Epithelial cell of esophagus (primary cell): ENCODE measurements around the gene SUPT6H.

Experiments used
- DNase-seq: peaks from one replicate; pipeline ENCODE4 v3.0.0; 2010; ENCODE audit warnings: low read depth
- H3K4me3 ChIP-seq: 2 replicates; pipeline ENCODE4 v1.5.1; 2011; ENCODE audit warnings: mild to moderate bottlenecking, low read length, control low read depth
- CTCF ChIP-seq: IDR thresholded peaks from 2 replicates; pipeline ENCODE4 v1.5.1; 2011; ENCODE audit warnings: low read depth, mild to moderate bottlenecking, low read length, control low read depth, inconsistent platforms; ENCODE audit not compliant: insufficient read depth; ENCODE audit errors: missing control alignments

SUPT6H gene

GRCh38 chr17:28618464-28618863 lies 43.5 kb upstream of the SUPT6H start:
- DNase-seq: no peak
- H3K4me3 ChIP-seq: no peak overlapping the region
- TF ChIP-seq CTCF: no peak

GRCh38 chr17:28620010-28620409 lies 42.0 kb upstream of the SUPT6H start:
- no peak for DNase-seq
- no peak for TF ChIP-seq CTCF
- H3K4me3 ChIP-seq: no peak overlapping the region

- TF ChIP-seq CTCF: no peak
- DNase-seq: no peak
- no peak overlapping the region for H3K4me3 ChIP-seq
Observed at GRCh38 chr17:28622186-28622585, 39.8 kb upstream of the SUPT6H start.

GRCh38 chr17:28623696-28624095 lies 38.3 kb upstream of the SUPT6H start:
- H3K4me3 ChIP-seq: no peak overlapping the region
- no peak for TF ChIP-seq CTCF
- no peak for DNase-seq

GRCh38 chr17:28624148-28624547 lies 37.9 kb upstream of the SUPT6H start:
- TF ChIP-seq CTCF: no peak
- no peak overlapping the region for H3K4me3 ChIP-seq
- no peak for DNase-seq

GRCh38 chr17:28626818-28627217 lies 35.2 kb upstream of the SUPT6H start:
- no peak for TF ChIP-seq CTCF
- no peak for DNase-seq
- no peak overlapping the region for H3K4me3 ChIP-seq

GRCh38 chr17:28634206-28634865 lies 27.7 kb upstream of the SUPT6H start:
- no peak for TF ChIP-seq CTCF
- H3K4me3 ChIP-seq: no peak overlapping the region
- DNase-seq: peak; percentile 46
